Activated CD4-positive, alpha-beta T cell treated with anti-CD3 and anti-CD28 coated beads, Interleukin-2, Interleukin-4, amounts not matched to agents 100 ng/mL and 50 ng/mL, durations not matched to agents 16 hours and 8 hours (primary cell): ENCODE measurements around the gene COX7B2.

Source experiments
- DNase-seq: peaks from one replicate; pipeline ENCODE4 v3.0.0-alpha.2; 2020; ENCODE audit warnings: low spot score

Gene COX7B2

DNA sequence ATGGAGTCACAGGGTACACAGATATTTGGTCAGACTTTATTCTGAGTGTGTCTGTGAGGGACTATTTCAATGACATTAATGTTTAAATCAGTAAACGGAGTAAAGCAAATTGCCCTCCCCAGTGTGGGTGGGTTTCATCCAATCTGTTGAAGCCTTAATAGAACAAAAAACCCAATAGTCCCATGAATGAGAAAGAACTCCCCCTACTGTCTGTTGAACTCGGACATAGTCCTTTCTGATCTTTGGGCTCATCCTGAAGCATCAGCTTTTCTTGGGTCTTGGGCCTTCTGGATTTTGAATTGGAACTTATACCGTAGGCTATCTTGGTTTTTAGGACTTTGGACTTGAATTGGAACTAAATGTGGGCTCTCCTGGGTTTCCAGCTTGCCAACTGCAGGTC is 193.6 kb downstream of the COX7B2 start:
- DNase-seq, result no peak

GRCh38 chr4:46698891-46699290 is 210.2 kb downstream of the COX7B2 start:
- DNase-seq, result no peak
